GM23338 (cell line): ENCODE results near the gene MEGF10. TPM values are rescaled to one million over a fixed set of nuclear protein-coding genes. Genes with fewer than 3 reads are reported as not detected.

Experiments
- ATAC-seq: fragments of 200-7000 bp; cut with Tn5 transposase; 3 replicates; pipeline ENCODE4 v1.9.1; 2020
- DNase-seq: peaks from one replicate; pipeline ENCODE4 v3.0.0-alpha.2; 2015; ENCODE audit warnings: low spot score
- H2AFZ ChIP-seq: fragments of 200-600 bp; sonication (generic); 2 replicates; pipeline ENCODE4 v1.8.0; 2016; ENCODE audit warnings: antibody characterized with exemption, mild to moderate bottlenecking, moderate library complexity
- H3F3A ChIP-seq: fragments of 200-600 bp; sonication (generic); replicated peaks from 2 replicates; pipeline ENCODE4 v1.8.0; 2017; ENCODE audit warnings: antibody characterized with exemption, mixed run types, low read depth
- H3K27ac ChIP-seq: fragments of 200-600 bp; sonication (generic); 2 replicates; pipeline ENCODE4 v1.6.1; 2016; ENCODE audit warnings: low read depth
- H3K27me3 ChIP-seq: fragments of 200-600 bp; sonication (generic); 2 replicates; pipeline ENCODE4 v1.8.0; 2016; ENCODE audit warnings: mild to moderate bottlenecking, mixed run types, moderate library complexity; ENCODE audit not compliant: insufficient read depth
- H3K36me3 ChIP-seq: fragments of 200-600 bp; sonication (generic); 2 replicates; pipeline ENCODE4 v1.8.0; 2016; ENCODE audit warnings: mild to moderate bottlenecking; ENCODE audit not compliant: insufficient read depth
- H3K4me1 ChIP-seq: fragments of 200-600 bp; sonication (generic); 2 replicates; pipeline ENCODE4 v1.8.0; 2016; ENCODE audit warnings: mild to moderate bottlenecking, moderate library complexity; ENCODE audit not compliant: insufficient read depth
- H3K4me2 ChIP-seq: fragments of 200-600 bp; sonication (generic); 2 replicates; pipeline ENCODE4 v1.7.1; 2017; ENCODE audit warnings: mixed run types
- H3K4me3 ChIP-seq: fragments of 200-600 bp; sonication (generic); 2 replicates; pipeline ENCODE4 v1.6.1; 2016; ENCODE audit warnings: mixed run types
- H3K79me2 ChIP-seq: fragments of 200-600 bp; sonication (generic); replicated peaks from 2 replicates; pipeline ENCODE4 v1.8.0; 2017; ENCODE audit warnings: mild to moderate bottlenecking; ENCODE audit not compliant: insufficient read depth
- H3K9me2 ChIP-seq: fragments of 200-600 bp; sonication (generic); 2 replicates; pipeline ENCODE4 v1.8.0; 2017; ENCODE audit not compliant: insufficient read depth
- H4K20me1 ChIP-seq: fragments of 200-600 bp; sonication (generic); replicated peaks from 2 replicates; pipeline ENCODE4 v1.8.0; 2017; ENCODE audit warnings: mild to moderate bottlenecking; ENCODE audit not compliant: insufficient read depth
- H3K27ac Mint-ChIP-seq: 2 replicates; pipeline ENCODE4 v1.8.0; 2020; ENCODE audit warnings: inconsistent platforms, mild to moderate bottlenecking, moderate library complexity, mixed read lengths
- H3K27me3 Mint-ChIP-seq: 3 replicates; pipeline ENCODE4 v1.8.0; 2022; ENCODE audit warnings: low read depth, mild to moderate bottlenecking, moderate library complexity, mixed read lengths, inconsistent platforms; ENCODE audit not compliant: insufficient read depth, poor library complexity
- H3K36me3 Mint-ChIP-seq: 3 replicates; pipeline ENCODE4 v1.8.0; 2021; ENCODE audit warnings: low read depth, mild to moderate bottlenecking, inconsistent platforms, moderate library complexity, mixed read lengths
- H3K4me1 Mint-ChIP-seq: 3 replicates; pipeline ENCODE4 v1.8.0; 2020; ENCODE audit warnings: mild to moderate bottlenecking, inconsistent platforms, mixed read lengths
- H3K4me3 Mint-ChIP-seq: 3 replicates; pipeline ENCODE4 v1.8.0; 2021; ENCODE audit warnings: moderate library complexity, mild to moderate bottlenecking, inconsistent platforms, mixed read lengths
- H3K9me3 Mint-ChIP-seq: 3 replicates; pipeline ENCODE4 v1.8.0; 2020; ENCODE audit warnings: moderate library complexity, mild to moderate bottlenecking, inconsistent platforms, mixed read lengths
- CREB1 ChIP-seq: fragments of 250-450 bp; sonication (Bioruptor Pico); IDR thresholded peaks from 2 replicates; pipeline ENCODE4 v1.5.0; 2020; ENCODE audit warnings: low read depth, mild to moderate bottlenecking, moderate library complexity
- EZH2 ChIP-seq: fragments of 200-600 bp; sonication (generic); IDR thresholded peaks from one replicate; pipeline ENCODE4 v1.8.0; 2017; ENCODE audit warnings: antibody characterized with exemption, mild to moderate bottlenecking, low read depth; ENCODE audit not compliant: unreplicated experiment
- EZH2phosphoT487 ChIP-seq: fragments of 200-600 bp; sonication (generic); IDR thresholded peaks from one replicate; pipeline ENCODE4 v1.8.1; 2018; ENCODE audit warnings: antibody characterized with exemption; ENCODE audit not compliant: unreplicated experiment
- JUNB ChIP-seq: IDR thresholded peaks from one replicate; pipeline ENCODE4 v1.6.1; 2016; ENCODE audit warnings: antibody characterized with exemption; ENCODE audit not compliant: unreplicated experiment
- NANOG ChIP-seq: IDR thresholded peaks from 2 replicates; pipeline ENCODE4 v1.6.1; 2016; ENCODE audit warnings: antibody characterized with exemption, borderline replicate concordance
- POLR2AphosphoS5 ChIP-seq: IDR thresholded peaks from 2 replicates; pipeline ENCODE4 v1.6.1; 2016; ENCODE audit warnings: antibody characterized with exemption, low read depth
- STAT1 ChIP-seq: IDR thresholded peaks from one replicate; pipeline ENCODE4 v1.6.1; 2016; ENCODE audit warnings: antibody characterized with exemption; ENCODE audit not compliant: unreplicated experiment
- ZNF114 ChIP-seq: fragments of 250-450 bp; sonication (Bioruptor Pico); IDR thresholded peaks from 2 replicates; pipeline ENCODE4 v1.5.0; 2020; ENCODE audit warnings: mild to moderate bottlenecking, moderate library complexity
- ZNF331 ChIP-seq: fragments of 250-450 bp; sonication (Bioruptor Pico); IDR thresholded peaks from 2 replicates; pipeline ENCODE4 v1.5.0; 2020; ENCODE audit warnings: low read depth, mild to moderate bottlenecking, moderate library complexity
- polyA plus RNA-seq: library from polyadenylated mRNA; unstranded; fragments of >200 nt; fragmentation: Nextera tagmentation; extraction: Ambion mirVana; gene quantifications from 2 replicates; pipeline ENCODE4 v1.2.1, GENCODE V29; 2016
- total RNA-seq: library from RNA; depleted of rRNA; stranded (reverse); fragments of >200 nt; shearing (Covaris generic); gene quantifications from 2 replicates; pipeline ENCODE4 v1.2.3, GENCODE V29; 2014
- TF ChIP-seq, protein P1 (sequence below), 2 experiments: fragments of 200-600 bp in 1 of 2; sonication (generic) in 1 of 2; conservative IDR thresholded peaks; 2 replicates each; pipeline versions ENCODE4 v1.5.1 to v1.6.1; 2016 to 2017; ENCODE audit warnings: antibody characterized with exemption in 2 of 2, low read depth in 2 of 2, mild to moderate bottlenecking in 2 of 2, moderate library complexity in 1 of 2
- TF ChIP-seq, protein P2 (sequence below): IDR thresholded peaks from 2 replicates; pipeline ENCODE4 v1.6.1; 2016; ENCODE audit warnings: antibody characterized with exemption
- TF ChIP-seq, protein P3 (sequence below): fragments of 250-450 bp; sonication (Bioruptor Pico); IDR thresholded peaks from 2 replicates; pipeline ENCODE4 v1.5.0; 2020; ENCODE audit warnings: mild to moderate bottlenecking, moderate library complexity
- TF ChIP-seq, protein P4 (sequence below): IDR thresholded peaks from one replicate; pipeline ENCODE4 v1.6.1; 2018; ENCODE audit warnings: antibody characterized with exemption; ENCODE audit not compliant: unreplicated experiment

Gene MEGF10
- total and polyA plus RNA-seq, 2 experiments from 2014 or later = 4.5 to 28.3 TPM

DNA sequence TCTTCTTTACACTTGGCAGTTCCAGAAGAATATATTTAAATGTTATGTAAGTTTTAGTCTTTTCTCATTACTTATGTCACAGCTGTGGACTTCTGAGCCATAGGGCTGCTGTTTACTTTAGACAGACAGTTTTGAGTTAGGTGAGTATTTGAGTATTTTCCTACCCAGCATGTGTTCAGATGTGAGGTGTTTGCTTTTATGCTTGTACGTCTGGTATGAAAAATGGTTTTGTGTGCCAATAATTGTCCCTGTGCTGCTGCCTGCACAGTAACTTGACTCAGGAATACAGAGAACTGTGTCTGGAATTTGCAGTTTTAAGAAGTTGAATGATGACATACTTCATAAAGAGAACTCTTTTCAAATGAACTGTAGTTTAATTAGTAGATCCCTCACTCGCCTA lies 20.8 kb downstream of the MEGF10 start:
- peaks cover 67% of the 10 kb centered on the region for H3K4me1 Mint-ChIP-seq
- peaks cover 21% of the 10 kb centered on the region; the same call in 2 of the 3 replicates for H3K36me3 Mint-ChIP-seq
- Histone ChIP-seq H3K4me1 (peaks cover 43% of the 10 kb centered on the region), H3K4me3 (no peak overlapping the region), H3K4me2 (0 out of 2 replicates have a peak overlapping the region, but pooled peaks have one; percentile 27), H3K79me2 (peaks cover 40% of the 10 kb centered on the region), H3K27me3 (no peaks in the 10 kb centered on the region), H3K9me2 (no peaks in the 10 kb centered on the region), H2AFZ (no peak overlapping the region), H3F3A (no peaks in the 10 kb centered on the region), H3K27ac (no peak overlapping the region), H4K20me1 (no peaks in the 10 kb centered on the region), H3K36me3 (no peaks in the 10 kb centered on the region)
- H3K27me3 Mint-ChIP-seq = no peaks in the 10 kb centered on the region
- H3K4me3 Mint-ChIP-seq = no peak overlapping the region
- no peak for TF ChIP-seq NANOG
- TF ChIP-seq, protein P1, sequence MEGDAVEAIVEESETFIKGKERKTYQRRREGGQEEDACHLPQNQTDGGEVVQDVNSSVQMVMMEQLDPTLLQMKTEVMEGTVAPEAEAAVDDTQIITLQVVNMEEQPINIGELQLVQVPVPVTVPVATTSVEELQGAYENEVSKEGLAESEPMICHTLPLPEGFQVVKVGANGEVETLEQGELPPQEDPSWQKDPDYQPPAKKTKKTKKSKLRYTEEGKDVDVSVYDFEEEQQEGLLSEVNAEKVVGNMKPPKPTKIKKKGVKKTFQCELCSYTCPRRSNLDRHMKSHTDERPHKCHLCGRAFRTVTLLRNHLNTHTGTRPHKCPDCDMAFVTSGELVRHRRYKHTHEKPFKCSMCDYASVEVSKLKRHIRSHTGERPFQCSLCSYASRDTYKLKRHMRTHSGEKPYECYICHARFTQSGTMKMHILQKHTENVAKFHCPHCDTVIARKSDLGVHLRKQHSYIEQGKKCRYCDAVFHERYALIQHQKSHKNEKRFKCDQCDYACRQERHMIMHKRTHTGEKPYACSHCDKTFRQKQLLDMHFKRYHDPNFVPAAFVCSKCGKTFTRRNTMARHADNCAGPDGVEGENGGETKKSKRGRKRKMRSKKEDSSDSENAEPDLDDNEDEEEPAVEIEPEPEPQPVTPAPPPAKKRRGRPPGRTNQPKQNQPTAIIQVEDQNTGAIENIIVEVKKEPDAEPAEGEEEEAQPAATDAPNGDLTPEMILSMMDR (conservative IDR thresholded peaks at IDR 0.05; ENCODE audit: low read depth in 2 of 2) = no peak
- TF ChIP-seq JUNB = no peak
- no peak for TF ChIP-seq CREB1 (CRISPR knock-in tag)
- no peak for TF ChIP-seq ZNF114 (CRISPR knock-in tag)
- TF ChIP-seq EZH2 = no peak
- no peak for TF ChIP-seq ZNF331 (CRISPR knock-in tag)
- TF ChIP-seq, protein P2, sequence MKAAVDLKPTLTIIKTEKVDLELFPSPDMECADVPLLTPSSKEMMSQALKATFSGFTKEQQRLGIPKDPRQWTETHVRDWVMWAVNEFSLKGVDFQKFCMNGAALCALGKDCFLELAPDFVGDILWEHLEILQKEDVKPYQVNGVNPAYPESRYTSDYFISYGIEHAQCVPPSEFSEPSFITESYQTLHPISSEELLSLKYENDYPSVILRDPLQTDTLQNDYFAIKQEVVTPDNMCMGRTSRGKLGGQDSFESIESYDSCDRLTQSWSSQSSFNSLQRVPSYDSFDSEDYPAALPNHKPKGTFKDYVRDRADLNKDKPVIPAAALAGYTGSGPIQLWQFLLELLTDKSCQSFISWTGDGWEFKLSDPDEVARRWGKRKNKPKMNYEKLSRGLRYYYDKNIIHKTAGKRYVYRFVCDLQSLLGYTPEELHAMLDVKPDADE = no peak
- TF ChIP-seq EZH2phosphoT487 = no peak
- TF ChIP-seq STAT1 = no peak
- TF ChIP-seq POLR2AphosphoS5 = no peak
- TF ChIP-seq, protein P3, sequence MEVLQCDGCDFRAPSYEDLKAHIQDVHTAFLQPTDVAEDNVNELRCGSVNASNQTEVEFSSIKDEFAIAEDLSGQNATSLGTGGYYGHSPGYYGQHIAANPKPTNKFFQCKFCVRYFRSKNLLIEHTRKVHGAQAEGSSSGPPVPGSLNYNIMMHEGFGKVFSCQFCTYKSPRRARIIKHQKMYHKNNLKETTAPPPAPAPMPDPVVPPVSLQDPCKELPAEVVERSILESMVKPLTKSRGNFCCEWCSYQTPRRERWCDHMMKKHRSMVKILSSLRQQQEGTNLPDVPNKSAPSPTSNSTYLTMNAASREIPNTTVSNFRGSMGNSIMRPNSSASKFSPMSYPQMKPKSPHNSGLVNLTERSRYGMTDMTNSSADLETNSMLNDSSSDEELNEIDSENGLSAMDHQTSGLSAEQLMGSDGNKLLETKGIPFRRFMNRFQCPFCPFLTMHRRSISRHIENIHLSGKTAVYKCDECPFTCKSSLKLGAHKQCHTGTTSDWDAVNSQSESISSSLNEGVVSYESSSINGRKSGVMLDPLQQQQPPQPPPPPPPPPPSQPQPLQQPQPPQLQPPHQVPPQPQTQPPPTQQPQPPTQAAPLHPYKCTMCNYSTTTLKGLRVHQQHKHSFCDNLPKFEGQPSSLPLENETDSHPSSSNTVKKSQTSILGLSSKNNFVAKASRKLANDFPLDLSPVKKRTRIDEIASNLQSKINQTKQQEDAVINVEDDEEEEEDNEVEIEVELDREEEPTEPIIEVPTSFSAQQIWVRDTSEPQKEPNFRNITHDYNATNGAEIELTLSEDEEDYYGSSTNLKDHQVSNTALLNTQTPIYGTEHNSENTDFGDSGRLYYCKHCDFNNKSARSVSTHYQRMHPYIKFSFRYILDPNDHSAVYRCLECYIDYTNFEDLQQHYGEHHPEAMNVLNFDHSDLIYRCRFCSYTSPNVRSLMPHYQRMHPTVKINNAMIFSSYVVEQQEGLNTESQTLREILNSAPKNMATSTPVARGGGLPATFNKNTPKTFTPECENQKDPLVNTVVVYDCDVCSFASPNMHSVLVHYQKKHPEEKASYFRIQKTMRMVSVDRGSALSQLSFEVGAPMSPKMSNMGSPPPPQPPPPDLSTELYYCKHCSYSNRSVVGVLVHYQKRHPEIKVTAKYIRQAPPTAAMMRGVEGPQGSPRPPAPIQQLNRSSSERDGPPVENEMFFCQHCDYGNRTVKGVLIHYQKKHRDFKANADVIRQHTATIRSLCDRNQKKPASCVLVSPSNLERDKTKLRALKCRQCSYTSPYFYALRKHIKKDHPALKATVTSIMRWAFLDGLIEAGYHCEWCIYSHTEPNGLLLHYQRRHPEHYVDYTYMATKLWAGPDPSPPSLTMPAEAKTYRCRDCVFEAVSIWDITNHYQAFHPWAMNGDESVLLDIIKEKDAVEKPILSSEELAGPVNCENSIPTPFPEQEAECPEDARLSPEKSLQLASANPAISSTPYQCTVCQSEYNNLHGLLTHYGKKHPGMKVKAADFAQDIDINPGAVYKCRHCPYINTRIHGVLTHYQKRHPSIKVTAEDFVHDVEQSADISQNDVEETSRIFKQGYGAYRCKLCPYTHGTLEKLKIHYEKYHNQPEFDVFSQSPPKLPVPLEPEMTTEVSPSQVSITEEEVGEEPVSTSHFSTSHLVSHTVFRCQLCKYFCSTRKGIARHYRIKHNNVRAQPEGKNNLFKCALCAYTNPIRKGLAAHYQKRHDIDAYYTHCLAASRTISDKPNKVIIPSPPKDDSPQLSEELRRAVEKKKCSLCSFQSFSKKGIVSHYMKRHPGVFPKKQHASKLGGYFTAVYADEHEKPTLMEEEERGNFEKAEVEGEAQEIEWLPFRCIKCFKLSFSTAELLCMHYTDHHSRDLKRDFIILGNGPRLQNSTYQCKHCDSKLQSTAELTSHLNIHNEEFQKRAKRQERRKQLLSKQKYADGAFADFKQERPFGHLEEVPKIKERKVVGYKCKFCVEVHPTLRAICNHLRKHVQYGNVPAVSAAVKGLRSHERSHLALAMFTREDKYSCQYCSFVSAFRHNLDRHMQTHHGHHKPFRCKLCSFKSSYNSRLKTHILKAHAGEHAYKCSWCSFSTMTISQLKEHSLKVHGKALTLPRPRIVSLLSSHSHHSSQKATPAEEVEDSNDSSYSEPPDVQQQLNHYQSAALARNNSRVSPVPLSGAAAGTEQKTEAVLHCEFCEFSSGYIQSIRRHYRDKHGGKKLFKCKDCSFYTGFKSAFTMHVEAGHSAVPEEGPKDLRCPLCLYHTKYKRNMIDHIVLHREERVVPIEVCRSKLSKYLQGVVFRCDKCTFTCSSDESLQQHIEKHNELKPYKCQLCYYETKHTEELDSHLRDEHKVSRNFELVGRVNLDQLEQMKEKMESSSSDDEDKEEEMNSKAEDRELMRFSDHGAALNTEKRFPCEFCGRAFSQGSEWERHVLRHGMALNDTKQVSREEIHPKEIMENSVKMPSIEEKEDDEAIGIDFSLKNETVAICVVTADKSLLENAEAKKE (CRISPR knock-in tag) = no peak
- TF ChIP-seq, protein P4, sequence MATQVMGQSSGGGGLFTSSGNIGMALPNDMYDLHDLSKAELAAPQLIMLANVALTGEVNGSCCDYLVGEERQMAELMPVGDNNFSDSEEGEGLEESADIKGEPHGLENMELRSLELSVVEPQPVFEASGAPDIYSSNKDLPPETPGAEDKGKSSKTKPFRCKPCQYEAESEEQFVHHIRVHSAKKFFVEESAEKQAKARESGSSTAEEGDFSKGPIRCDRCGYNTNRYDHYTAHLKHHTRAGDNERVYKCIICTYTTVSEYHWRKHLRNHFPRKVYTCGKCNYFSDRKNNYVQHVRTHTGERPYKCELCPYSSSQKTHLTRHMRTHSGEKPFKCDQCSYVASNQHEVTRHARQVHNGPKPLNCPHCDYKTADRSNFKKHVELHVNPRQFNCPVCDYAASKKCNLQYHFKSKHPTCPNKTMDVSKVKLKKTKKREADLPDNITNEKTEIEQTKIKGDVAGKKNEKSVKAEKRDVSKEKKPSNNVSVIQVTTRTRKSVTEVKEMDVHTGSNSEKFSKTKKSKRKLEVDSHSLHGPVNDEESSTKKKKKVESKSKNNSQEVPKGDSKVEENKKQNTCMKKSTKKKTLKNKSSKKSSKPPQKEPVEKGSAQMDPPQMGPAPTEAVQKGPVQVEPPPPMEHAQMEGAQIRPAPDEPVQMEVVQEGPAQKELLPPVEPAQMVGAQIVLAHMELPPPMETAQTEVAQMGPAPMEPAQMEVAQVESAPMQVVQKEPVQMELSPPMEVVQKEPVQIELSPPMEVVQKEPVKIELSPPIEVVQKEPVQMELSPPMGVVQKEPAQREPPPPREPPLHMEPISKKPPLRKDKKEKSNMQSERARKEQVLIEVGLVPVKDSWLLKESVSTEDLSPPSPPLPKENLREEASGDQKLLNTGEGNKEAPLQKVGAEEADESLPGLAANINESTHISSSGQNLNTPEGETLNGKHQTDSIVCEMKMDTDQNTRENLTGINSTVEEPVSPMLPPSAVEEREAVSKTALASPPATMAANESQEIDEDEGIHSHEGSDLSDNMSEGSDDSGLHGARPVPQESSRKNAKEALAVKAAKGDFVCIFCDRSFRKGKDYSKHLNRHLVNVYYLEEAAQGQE = no peak
- no peak for ATAC-seq
- no peak for DNase-seq
- peaks cover 8% of the 10 kb centered on the region; the same call in 2 of the 3 replicates for H3K9me3 Mint-ChIP-seq
- H3K27ac Mint-ChIP-seq = no peak overlapping the region
